ENCODE results near the gene TBL1X. TPM values are rescaled to one million over a fixed set of nuclear protein-coding genes. Genes with fewer than 3 reads are reported as not detected.

TBL1X gene
- total RNA-seq, 4 donors from 2014 or later = 14.8 to 31.7 (median 16.8) TPM

DNA sequence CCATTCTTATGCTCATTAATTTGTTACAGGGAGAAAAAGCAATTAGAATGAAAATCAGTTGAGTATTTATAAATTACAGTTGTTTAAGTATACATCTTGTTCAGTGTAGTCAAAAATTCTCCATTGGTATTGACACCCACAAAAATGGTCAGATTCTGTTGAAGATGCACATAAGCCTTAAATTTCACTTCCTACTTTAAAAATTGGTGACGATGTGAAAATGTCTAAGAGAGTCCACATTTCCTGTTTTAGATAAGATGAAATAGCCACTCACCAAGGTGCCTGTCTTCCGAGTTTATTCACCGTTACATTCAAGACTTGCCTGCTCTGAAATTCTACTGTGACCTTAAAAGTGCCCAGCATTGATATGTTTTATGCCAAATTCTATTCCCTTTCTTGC lies 207.1 kb downstream of the TBL1X start:
- no peak for TF ChIP-seq POLR2A (IDR thresholded peaks at IDR 0.05)
- intact Hi-C loops (cut with DNase I; ENCODE audit: low total_unique reads) = no loop called here
- WGBS, 2 donors = 89% methylated on average over 3 of the region's 3 CpGs
- DNase-seq (ENCODE audit: low spot score in 2 of 2) = no peak
- H3K4me3 ChIP-seq (ENCODE audit: low read depth, poor library complexity, severe bottlenecking) = no peak overlapping the region

DNA sequence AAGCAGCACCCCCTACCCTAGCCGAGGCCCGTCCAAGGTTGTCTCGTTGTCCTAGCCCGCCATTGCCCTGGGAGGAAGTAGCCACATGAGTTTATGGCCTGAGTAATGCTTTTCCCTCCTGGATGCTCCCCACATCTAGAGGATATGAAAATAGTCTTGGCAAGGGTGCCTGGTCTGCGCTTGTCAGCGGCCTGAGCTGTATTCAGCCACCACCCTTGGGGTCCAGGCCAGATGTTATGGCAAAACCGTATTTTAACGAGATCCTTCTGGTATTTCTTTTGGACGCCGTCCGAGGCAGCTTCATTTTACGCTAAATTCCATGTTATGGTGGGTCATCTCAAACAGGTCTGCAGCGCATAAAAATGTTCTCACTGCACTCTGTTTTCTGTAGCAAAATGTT lies 211.4 kb downstream of the TBL1X start:
- no peak for DNase-seq (ENCODE audit: low spot score in 2 of 2)
- WGBS, 2 donors = 62 to 75% methylated on average over 12 of the region's 13 CpGs
- TF ChIP-seq POLR2A (IDR thresholded peaks at IDR 0.05) = no peak
- TF ChIP-seq, protein P1, sequence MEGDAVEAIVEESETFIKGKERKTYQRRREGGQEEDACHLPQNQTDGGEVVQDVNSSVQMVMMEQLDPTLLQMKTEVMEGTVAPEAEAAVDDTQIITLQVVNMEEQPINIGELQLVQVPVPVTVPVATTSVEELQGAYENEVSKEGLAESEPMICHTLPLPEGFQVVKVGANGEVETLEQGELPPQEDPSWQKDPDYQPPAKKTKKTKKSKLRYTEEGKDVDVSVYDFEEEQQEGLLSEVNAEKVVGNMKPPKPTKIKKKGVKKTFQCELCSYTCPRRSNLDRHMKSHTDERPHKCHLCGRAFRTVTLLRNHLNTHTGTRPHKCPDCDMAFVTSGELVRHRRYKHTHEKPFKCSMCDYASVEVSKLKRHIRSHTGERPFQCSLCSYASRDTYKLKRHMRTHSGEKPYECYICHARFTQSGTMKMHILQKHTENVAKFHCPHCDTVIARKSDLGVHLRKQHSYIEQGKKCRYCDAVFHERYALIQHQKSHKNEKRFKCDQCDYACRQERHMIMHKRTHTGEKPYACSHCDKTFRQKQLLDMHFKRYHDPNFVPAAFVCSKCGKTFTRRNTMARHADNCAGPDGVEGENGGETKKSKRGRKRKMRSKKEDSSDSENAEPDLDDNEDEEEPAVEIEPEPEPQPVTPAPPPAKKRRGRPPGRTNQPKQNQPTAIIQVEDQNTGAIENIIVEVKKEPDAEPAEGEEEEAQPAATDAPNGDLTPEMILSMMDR (IDR thresholded peaks at IDR 0.05) = no peak
- intact Hi-C loops (cut with DNase I; ENCODE audit: low total_unique reads) = no loop called here
- H3K4me3 ChIP-seq (ENCODE audit: low read depth, poor library complexity, severe bottlenecking) = no peak overlapping the region

DNA sequence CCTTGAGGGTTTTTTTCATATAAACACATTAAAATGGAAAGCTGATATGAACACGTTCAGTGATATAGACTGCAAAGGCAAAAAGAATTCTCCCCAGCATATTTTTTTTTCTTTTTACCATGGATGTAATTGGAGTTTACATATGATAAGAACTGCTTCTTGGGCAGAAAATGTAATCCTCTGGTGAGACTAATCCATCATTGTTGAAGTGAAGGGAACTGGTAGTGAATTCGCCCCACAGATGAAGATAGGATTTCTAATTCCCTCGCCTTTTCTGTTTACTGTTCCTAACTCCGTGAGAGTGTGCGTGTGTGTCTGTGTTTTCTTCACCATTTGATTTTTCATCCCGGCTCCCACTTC lies 211.9 kb downstream of the TBL1X start:
- DNase-seq (ENCODE audit: low spot score in 2 of 2) = no peak
- 61 to 65% methylated on average over 6 of the region's 6 CpGs for WGBS, 2 donors
- TF ChIP-seq, protein P1 (IDR thresholded peaks at IDR 0.05) = no peak
- TF ChIP-seq POLR2A (IDR thresholded peaks at IDR 0.05) = no peak
- intact Hi-C loops (cut with DNase I; ENCODE audit: low total_unique reads) = no loop called here
- no peak overlapping the region for H3K4me3 ChIP-seq (ENCODE audit: low read depth, poor library complexity, severe bottlenecking)

DNA sequence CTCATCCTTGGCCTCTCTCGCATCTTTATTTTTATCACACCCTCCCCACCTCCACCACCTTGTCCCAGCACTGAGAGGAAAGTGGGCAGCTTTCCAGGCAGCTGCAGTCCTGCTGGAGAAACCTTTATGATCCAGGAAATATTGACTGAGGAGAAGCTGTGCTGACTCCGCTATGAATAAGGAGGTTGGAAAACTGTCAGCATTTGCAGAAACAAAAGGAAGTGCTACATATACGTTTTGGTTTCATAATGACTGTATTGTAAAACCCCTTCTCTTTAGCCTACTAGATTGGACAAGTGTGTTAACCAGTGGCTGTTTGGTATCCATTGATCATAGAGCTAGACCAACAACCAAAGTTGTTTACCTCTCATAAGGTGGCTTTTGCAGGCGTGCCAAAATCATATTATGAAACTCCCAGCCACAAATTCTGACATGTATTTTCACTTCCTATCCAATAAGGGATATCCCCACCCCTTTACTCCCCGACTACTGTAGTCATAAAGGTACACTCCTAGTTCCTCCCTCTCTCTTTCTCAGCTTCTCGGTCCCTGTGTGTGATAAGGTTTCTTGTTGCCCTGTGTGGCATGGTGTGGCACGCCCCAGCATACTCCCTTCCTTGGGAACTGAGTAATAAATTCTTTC lies 212.4 kb downstream of the TBL1X start:
- no peak for DNase-seq (ENCODE audit: low spot score in 2 of 2)
- intact Hi-C loops (cut with DNase I; ENCODE audit: low total_unique reads) = no loop called here
- 39 to 44% methylated on average over 7 of the region's 7 CpGs for WGBS, 2 donors
- H3K4me3 ChIP-seq (ENCODE audit: low read depth, poor library complexity, severe bottlenecking) = no peak overlapping the region
- TF ChIP-seq, protein P1 (IDR thresholded peaks at IDR 0.05) = no peak
- TF ChIP-seq POLR2A (IDR thresholded peaks at IDR 0.05) = no peak

DNA sequence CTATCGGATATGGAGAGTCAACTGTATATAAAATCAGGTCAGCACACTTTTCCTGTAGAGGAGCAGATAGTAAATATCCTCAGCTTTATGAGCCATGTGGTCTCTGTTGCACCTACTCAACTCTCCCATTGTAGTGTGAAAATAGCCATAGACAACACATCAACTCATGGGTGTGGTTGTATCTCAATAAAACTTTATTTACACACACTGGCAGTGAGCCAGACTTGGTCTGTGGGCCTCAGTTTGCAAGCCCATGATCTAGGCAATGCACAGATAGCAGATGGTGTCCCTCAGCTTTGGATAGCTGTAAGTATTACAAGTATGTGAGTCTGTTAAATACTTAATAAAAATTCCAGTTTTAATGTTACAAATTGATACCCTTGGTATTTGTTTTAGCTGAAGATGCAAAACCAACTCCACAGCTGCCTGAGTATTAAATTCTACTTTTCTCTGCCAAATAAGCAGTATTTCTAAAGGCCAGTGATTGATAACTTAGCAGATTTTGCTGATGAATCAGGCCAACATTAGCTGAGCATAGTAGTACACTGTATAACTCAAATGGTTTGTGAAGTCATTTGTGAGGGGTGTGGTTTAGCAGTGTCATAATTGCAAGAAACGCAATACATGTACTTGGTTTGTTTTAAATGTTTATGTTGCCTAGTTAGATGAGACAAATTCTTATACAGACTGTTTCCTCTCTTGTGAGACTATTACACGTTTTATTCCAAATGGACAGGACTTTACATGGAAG lies 213.5 kb downstream of the TBL1X start:
- DNase-seq (ENCODE audit: low spot score in 2 of 2) = no peak
- TF ChIP-seq, protein P1 (IDR thresholded peaks at IDR 0.05) = no peak
- no peak for TF ChIP-seq POLR2A (IDR thresholded peaks at IDR 0.05)
- no peak overlapping the region for H3K4me3 ChIP-seq (ENCODE audit: low read depth, poor library complexity, severe bottlenecking)
- 95 to 96% methylated on average over 3 of the region's 3 CpGs for WGBS, 2 donors
- intact Hi-C loops (cut with DNase I; ENCODE audit: low total_unique reads) = no loop called here

DNA sequence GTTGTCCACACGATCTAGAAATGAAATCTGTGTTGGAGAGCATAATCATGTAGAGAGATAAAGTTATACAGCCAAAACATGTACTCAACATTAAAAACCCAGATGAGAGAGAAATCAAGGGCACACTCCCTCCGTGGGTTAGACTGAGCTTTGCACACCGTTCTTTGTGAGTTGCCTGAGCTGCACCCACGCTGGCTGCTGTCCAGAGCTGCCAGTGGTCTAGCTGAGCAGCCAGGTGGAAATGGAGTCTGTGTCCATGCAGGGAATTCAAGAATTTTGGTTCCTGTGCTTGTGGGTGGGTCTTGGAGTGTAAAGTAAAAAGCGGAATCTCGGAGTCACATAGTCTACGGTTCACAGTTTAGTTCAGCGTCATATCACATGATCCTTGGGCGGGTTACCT lies 216.2 kb downstream of the TBL1X start:
- no peak for DNase-seq (ENCODE audit: low spot score in 2 of 2)
- no peak for TF ChIP-seq POLR2A (IDR thresholded peaks at IDR 0.05)
- TF ChIP-seq, protein P1 (IDR thresholded peaks at IDR 0.05) = no peak
- H3K4me3 ChIP-seq (ENCODE audit: low read depth, poor library complexity, severe bottlenecking) = no peak overlapping the region
- intact Hi-C loops (cut with DNase I; ENCODE audit: low total_unique reads) = no loop called here
- WGBS, 2 donors = 83 to 92% methylated on average over 9 of the region's 9 CpGs
